GM12873 (cell line): Measurements from ENCODE around the gene ARL2BP.

Experiments
- TF ChIP-seq, protein P1 (sequence below): IDR thresholded peaks from 2 replicates; pipeline ENCODE4 v1.5.1; 2012; ENCODE audit warnings: low read depth, mild to moderate bottlenecking, moderate library complexity, low read length, control low read depth; ENCODE audit not compliant: insufficient read depth; ENCODE audit errors: missing control alignments

Gene ARL2BP

GRCh38 chr16:57268804-57269800 is 24.0 kb downstream of the ARL2BP start:
- TF ChIP-seq, protein P1, sequence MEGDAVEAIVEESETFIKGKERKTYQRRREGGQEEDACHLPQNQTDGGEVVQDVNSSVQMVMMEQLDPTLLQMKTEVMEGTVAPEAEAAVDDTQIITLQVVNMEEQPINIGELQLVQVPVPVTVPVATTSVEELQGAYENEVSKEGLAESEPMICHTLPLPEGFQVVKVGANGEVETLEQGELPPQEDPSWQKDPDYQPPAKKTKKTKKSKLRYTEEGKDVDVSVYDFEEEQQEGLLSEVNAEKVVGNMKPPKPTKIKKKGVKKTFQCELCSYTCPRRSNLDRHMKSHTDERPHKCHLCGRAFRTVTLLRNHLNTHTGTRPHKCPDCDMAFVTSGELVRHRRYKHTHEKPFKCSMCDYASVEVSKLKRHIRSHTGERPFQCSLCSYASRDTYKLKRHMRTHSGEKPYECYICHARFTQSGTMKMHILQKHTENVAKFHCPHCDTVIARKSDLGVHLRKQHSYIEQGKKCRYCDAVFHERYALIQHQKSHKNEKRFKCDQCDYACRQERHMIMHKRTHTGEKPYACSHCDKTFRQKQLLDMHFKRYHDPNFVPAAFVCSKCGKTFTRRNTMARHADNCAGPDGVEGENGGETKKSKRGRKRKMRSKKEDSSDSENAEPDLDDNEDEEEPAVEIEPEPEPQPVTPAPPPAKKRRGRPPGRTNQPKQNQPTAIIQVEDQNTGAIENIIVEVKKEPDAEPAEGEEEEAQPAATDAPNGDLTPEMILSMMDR: no peak

DNA sequence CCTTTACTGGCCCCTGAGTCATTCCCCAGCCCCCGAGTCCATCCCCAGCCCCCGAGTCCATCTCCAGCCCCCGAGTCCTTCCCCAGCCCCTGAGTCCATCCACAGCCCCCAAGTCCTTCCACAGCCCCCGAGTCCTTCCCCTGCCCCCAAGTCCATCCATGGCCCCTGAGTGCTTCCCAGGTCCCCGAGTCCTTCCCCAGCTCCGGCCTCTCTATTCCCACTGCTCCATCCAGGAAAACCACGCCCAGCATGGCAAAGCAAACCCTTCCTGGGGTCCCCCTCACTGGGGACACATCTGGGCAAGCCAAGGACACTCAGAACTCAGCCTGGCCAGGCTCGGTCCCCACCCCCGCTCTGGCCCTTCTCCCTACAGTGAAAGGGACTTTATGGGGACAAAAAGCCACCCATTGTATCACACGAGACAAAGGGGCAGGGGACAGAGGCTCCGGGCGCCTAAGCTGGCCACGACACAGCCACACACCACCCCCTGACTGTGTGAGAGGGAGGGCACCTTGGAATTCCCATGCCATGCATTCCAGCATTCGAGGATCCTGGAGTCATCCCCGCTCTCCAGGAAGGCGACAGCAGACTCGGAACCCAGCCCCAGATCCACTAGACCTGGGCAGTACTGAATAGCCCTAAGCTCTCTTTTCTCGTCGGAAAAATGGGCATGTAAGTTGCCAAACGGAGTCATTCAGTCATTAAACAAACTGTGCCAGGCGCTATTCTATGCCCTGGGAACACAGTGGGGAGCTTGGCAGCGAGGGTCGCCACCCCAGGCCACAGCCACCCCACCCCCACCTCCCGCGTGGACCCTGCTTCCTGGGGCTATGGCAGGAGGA is 25.4 kb downstream of the ARL2BP start:
- TF ChIP-seq, protein P1: no peak

DNA sequence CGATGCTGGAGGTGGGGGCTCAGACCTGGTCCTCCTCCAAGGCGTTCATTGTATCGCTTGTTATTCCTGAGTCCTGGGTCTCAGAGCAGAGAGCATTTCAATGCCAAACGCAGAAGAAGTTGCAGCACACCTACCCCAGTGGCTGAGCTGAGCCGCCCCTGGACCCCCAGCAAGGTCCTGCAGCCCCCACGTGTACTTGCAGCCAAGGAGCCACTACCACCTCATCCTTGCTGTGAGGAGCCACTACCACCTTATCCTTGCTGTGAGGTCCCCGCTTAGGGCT is 25.9 kb downstream of the ARL2BP start:
- TF ChIP-seq, protein P1: no peak

DNA sequence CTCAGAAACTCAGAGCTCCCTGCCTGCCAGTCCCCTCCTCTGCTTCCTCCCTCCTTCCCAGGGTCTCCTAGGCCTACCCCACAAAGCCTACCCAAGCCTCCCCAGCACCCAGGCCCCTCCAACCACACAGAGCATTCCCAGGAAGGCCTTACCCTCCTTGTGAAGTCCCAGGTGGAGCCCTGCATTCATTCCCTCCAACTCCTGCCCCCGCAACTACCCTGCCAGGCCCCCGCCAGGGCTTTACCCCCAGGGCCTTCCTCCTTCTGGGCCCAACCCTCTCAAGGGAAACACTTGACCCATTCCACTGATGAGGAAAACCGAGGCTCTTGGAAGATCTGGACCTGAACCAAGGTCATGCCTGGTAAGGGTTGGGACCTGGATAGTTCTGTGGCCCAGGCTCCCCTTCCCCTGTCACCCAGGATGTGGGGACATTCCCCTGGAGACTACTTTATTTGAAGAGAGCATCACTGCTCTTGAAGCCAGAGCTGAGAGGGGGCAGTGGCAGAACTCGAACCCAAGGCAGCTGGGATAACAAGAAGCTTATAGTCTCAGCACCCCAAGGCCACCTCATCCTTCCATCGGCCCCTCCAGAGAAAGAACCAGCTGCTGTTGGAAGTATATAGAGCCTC is 26.9 kb downstream of the ARL2BP start:
- TF ChIP-seq, protein P1: no peak

DNA sequence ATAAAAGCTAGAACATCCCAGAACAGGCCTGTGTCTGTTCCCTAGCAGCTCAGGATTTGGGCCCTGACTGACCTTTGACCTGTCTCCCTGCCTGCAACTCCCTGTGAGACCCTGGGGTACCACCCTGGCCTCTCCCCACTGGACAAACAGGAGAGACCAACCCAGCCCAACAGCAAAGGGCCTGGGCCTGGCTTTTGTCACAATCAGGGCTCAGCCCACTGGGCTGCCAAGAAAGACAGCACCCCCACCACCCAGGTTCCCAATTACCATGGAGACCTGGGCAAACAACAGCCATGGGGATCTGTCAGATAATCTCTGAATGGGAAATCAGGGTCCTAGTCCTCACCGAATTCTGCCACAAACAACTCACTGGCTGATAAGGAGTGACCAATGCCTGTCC is 28.3 kb downstream of the ARL2BP start:
- TF ChIP-seq, protein P1: no peak

- TF ChIP-seq, protein P1: no peak
Observed at GRCh38 chr16:57273826-57274225, 28.8 kb downstream of the ARL2BP start.

DNA sequence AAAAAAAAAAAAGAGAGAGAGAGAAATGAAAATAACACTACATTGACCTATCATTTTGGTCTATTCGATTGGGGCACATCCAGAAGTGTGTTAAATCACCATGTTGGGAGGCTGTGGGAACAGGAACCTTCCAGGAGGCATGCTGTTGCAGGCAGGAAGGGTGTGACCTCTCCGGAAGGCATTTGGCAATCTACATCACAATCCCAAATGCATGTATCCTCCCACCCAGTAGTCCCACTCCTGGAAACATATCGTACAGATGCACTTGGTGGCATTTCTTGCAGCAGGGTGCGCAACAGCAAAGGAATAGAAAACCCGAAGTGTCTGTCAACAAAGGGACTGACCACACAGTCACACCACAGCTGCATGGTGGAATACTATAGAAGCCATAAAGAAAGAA is 31.5 kb downstream of the ARL2BP start:
- TF ChIP-seq, protein P1: no peak
